NT2/D1 (cell line): Measurements from ENCODE around the gene PTPN13.

Experiments used
- DNase-seq: peaks from one replicate; pipeline ENCODE4 v3.0.0-alpha.2; 2011; ENCODE audit warnings: low read depth, low spot score
- H3K27me3 ChIP-seq: 2 replicates; pipeline ENCODE4 v1.6.0; 2011; ENCODE audit warnings: mild to moderate bottlenecking; ENCODE audit not compliant: insufficient read length, insufficient read depth
- H3K36me3 ChIP-seq: 2 replicates; pipeline ENCODE4 v1.6.1; 2011; ENCODE audit warnings: mild to moderate bottlenecking, low read length, mixed read lengths; ENCODE audit not compliant: insufficient read depth, insufficient read length
- H3K4me1 ChIP-seq: 2 replicates; pipeline ENCODE4 v1.5.1; 2011; ENCODE audit not compliant: insufficient read depth, insufficient read length
- H3K4me3 ChIP-seq: 2 replicates; pipeline ENCODE4 v1.5.1; 2011; ENCODE audit warnings: low read depth; ENCODE audit not compliant: insufficient read length
- H3K9ac ChIP-seq: 2 replicates; pipeline ENCODE4 v1.6.0; 2011; ENCODE audit warnings: low read depth; ENCODE audit not compliant: insufficient read length
- H3K9me3 ChIP-seq: 2 replicates; pipeline ENCODE4 v1.5.1; 2011; ENCODE audit warnings: mild to moderate bottlenecking, low read length; ENCODE audit not compliant: insufficient read depth
- SUZ12 ChIP-seq: IDR thresholded peaks from 2 replicates; pipeline ENCODE4 v1.6.1; 2011; ENCODE audit not compliant: insufficient read length, insufficient read depth; ENCODE audit errors: extremely low read depth
- YY1 ChIP-seq: IDR thresholded peaks from 2 replicates; pipeline ENCODE4 v1.6.1; 2011; ENCODE audit not compliant: insufficient read length, insufficient read depth
- ZNF274 ChIP-seq: IDR thresholded peaks from 2 replicates; pipeline ENCODE4 v1.6.1; 2011; ENCODE audit warnings: mild to moderate bottlenecking, low read depth, low read length

The PTPN13 gene

DNA sequence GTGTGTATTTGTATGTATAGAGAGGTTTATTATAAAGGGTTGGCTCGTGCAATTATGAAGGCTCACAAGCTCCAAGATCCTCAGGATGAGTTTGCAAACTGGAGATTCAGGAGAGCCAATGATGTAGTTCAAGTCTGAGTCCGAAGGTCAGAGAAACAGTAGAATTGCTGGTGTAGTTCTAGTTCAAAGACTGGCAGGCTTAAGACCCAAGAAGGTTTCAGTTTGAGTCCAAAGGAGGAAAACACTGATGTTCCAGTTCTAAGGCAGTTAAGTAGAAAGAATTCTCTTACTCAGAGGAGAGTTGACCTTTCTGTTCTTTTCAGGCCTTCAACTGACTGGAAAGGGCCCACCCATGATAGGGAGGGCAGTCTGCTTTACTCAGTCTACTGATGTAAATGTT is 89.1 kb downstream of the PTPN13 start:
- DNase-seq, result no peak
- Histone ChIP-seq H3K9me3 (no peaks in the 10 kb centered on the region), H3K27me3 (no peaks in the 10 kb centered on the region), H3K36me3 (peaks cover 2% of the 10 kb centered on the region), H3K9ac (no peak overlapping the region), H3K4me1 (no peaks in the 10 kb centered on the region), H3K4me3 (no peak overlapping the region)
- TF ChIP-seq YY1 (no peak), ZNF274 (no peak), SUZ12 (no peak)

GRCh38 chr4:86683983-86684382 is 89.9 kb downstream of the PTPN13 start:
- TF ChIP-seq ZNF274 (no peak), SUZ12 (no peak), YY1 (no peak)
- DNase-seq, result no peak
- Histone ChIP-seq H3K4me1 (no peaks in the 10 kb centered on the region), H3K36me3 (peaks cover 5% of the 10 kb centered on the region), H3K27me3 (no peaks in the 10 kb centered on the region), H3K4me3 (no peak overlapping the region), H3K9me3 (no peaks in the 10 kb centered on the region), H3K9ac (no peak overlapping the region)

DNA sequence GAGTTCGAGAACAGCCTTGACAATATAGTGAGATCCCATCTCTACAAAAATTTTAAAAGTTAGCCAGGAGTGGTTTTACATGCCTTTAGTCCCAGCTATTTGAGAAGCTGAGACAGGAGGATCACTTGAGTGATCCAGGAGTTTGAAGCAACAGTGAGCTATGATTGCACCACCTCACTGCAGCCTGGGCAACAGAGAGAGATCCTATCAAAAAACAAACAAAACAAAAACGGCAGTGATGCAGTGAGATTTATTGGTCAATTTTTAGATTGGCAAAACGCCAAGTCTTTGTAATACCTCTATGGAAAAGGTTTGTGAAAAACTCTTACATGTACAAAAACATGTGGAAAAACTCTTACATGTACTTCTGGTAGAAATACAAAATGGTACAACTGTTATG is 91.3 kb downstream of the PTPN13 start:
- no peaks in the 10 kb centered on the region for H3K4me1 ChIP-seq
- H3K36me3 ChIP-seq, result peaks cover 12% of the 10 kb centered on the region
- H3K27me3 ChIP-seq, result no peaks in the 10 kb centered on the region
- H3K4me3 ChIP-seq, result no peak overlapping the region
- no peaks in the 10 kb centered on the region for H3K9me3 ChIP-seq
- H3K9ac ChIP-seq, result no peak overlapping the region
- no peak for TF ChIP-seq SUZ12
- no peak for TF ChIP-seq ZNF274
- no peak for TF ChIP-seq YY1
- no peak for DNase-seq

GRCh38 chr4:86686741-86687140 is 92.6 kb downstream of the PTPN13 start:
- Histone ChIP-seq H3K27me3 (no peaks in the 10 kb centered on the region), H3K4me3 (no peak overlapping the region), H3K9ac (no peak overlapping the region), H3K36me3 (peaks cover 9% of the 10 kb centered on the region), H3K9me3 (no peaks in the 10 kb centered on the region), H3K4me1 (no peaks in the 10 kb centered on the region)
- no peak for DNase-seq
- TF ChIP-seq YY1 (no peak), ZNF274 (no peak), SUZ12 (no peak)

- TF ChIP-seq SUZ12 (no peak), ZNF274 (no peak), YY1 (no peak)
Measured at GRCh38 chr4:86688026-86688425, 93.9 kb downstream of the PTPN13 start.

DNA sequence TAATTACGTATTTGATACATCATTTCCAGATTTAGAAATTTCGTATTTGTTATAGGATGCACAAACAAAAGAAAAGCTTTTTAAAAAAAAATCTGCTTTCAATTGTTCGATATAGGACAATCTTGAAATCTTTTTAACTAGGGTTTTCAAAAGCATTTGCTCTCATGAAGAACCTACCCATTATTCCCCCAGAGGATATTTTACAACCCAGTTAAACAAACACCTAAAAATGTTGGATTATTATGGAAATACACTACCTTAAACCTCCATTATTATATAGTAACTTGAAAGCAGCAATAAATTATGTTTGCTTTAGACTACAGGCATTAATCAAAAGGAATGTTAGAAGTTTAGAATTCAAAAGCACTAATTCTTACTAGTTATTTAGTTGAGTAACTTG is 110.5 kb downstream of the PTPN13 start:
- Histone ChIP-seq H3K4me3 (no peak overlapping the region), H3K4me1 (no peaks in the 10 kb centered on the region), H3K9ac (no peak overlapping the region), H3K36me3 (peaks cover 11% of the 10 kb centered on the region), H3K27me3 (no peaks in the 10 kb centered on the region), H3K9me3 (no peaks in the 10 kb centered on the region)
- TF ChIP-seq YY1 (no peak), ZNF274 (no peak), SUZ12 (no peak)
- no peak for DNase-seq

More at GRCh38 chr4:86688026-86688425, 93.9 kb downstream of the PTPN13 start:
- H3K9ac ChIP-seq, result no peak overlapping the region
- H3K36me3 ChIP-seq, result peaks cover 9% of the 10 kb centered on the region
- H3K9me3 ChIP-seq, result no peaks in the 10 kb centered on the region
- DNase-seq, result no peak
- H3K4me1 ChIP-seq, result no peaks in the 10 kb centered on the region
- H3K27me3 ChIP-seq, result no peaks in the 10 kb centered on the region
- H3K4me3 ChIP-seq, result no peak overlapping the region

- Histone ChIP-seq H3K4me1 (no peaks in the 10 kb centered on the region), H3K9me3 (no peaks in the 10 kb centered on the region), H3K4me3 (no peak overlapping the region), H3K9ac (no peak overlapping the region), H3K27me3 (no peaks in the 10 kb centered on the region), H3K36me3 (peaks cover 4% of the 10 kb centered on the region)
- DNase-seq, result no peak
- TF ChIP-seq YY1, result no peak
- TF ChIP-seq ZNF274, result no peak
- no peak for TF ChIP-seq SUZ12
Measured at GRCh38 chr4:86706923-86707597, 112.9 kb downstream of the PTPN13 start.
